NCI-H460 (cell line): Measurements from ENCODE around the gene SESN1. TPM values are rescaled to one million over a fixed set of nuclear protein-coding genes. Genes with fewer than 3 reads are reported as not detected.
"Not testable (repeated sequence)": the region's sequence is repeated elsewhere in the genome, so short reads cannot be mapped to it uniquely, and the experiment has no call there.

Source experiments
- DNase-seq: peaks from one replicate; pipeline ENCODE4 v3.0.0-alpha.2; 2016; ENCODE audit warnings: low read depth; ENCODE audit errors: extremely low read depth
- total RNA-seq: library from RNA; depleted of rRNA; stranded (reverse); fragments of >200 nt; shearing (Covaris generic); gene quantifications from 2 replicates; pipeline ENCODE4 v1.2.3, GENCODE V29; 2014

SESN1 gene
- total RNA-seq, 1 experiment from 2014 or later: 10.2 TPM

- DNase-seq: no peak
Observed at GRCh38 chr6:109002882-109003281, 91.8 kb downstream of the SESN1 start.

DNA sequence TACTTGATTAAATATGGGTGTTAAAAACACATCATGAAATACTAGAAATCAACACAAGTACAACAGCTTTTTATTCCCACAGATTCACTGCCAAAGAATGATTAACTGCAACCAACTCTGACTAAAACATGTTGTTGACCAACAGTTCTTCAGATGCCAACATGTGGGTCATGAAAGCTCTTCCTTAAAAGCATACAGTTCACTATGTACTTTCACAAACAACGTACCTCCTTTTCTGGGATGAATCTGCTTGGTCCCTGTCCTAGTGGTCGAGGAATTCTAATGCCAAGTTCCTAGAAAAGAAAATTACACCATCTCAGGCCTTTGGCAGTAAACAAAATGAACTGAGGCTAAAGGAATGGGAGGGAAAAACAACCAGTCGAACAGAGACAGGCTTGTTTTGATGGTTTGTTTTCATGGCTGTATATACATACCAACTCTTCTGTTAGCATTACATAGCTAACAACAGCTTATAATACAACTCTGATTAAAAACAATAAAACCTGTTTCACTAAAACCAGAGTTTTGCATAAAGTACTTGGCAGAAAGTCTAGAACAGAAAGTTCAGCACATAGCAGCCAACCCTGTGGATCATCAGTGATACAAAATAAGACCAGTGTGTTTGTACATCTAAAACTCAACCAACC is 92.5 kb downstream of the SESN1 start:
- no peak for DNase-seq

DNA sequence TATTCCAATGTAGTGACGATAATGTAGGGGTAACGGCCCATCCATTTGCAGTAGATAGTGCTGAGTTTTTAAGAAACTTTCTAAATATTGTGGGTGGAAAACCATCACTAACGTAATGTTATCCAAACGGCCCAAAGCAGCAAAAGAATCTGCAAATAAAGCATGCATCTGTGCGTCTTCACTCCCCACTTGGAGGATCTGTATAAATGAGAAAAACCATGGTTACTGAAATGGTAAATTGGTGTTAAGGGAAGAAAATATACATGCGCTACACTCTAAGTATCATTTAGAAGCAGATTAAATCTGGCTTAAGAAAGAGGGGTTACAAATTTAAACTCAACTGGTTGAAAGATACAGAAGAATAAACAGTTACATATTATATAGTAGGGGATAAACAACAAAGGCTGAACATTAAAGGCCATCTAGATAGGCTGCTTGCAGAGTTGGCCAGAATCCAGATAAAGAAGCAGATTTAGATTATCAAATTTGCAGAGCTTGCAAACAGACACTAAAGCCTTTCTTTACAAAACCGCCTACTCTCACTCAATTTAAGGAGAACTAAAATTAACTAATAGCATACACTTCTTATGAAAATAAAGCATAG is 93.3 kb downstream of the SESN1 start:
- no peak for DNase-seq

DNA sequence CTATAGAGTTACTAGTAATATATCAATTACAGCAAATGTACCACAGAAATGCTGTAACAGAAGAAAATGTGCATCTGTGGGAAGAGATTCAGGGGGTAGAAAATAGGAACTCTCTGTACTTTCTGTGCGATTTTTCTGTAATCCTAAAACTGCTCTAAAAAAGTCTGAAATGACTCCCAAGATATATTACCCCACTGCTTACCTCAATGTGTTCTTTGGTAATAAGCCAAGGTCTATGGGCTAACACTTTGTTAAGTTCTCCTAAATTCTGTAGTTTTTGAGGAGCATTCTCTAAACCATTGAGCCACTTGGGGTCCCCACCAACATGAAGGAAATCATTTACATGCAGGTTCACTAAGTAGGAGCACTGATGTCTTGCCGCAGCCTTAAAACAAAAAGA is 94.4 kb downstream of the SESN1 start:
- DNase-seq: no peak

DNA sequence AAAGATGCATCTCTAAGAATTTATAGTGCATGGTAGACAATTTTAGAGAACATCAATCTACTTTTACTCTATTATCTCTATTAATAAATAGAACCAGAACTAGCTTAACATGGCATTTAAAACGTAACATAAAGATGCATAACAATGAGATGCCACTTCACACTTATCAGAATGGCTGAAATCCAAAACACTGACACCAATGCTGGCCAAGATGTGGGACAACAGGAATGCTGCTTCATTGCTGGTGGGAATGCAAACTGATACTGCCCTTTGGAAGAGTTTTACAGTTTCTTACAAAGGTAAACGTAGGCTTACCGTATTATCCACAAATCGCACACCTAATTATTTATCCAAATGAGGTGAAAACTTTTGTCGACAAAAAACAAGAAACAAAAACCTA is 95.2 kb downstream of the SESN1 start:
- no peak for DNase-seq

DNA sequence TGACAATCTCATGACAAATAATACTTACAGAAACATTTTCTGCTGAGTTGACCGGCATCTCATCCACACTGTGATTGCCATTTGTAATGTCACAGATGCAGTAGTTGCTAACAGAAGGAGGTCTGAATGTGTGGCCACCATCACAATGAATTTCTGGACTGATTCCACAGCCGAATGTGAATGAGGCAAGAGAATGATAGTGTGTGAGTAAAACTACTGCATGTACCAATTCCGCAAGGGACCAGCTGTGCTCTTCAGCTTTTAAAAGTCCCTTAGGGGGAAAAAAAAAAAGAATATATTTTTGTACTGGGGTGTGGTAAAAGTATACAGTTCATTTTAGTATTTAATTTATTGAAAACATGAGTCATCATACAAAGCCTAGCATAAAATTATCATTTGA is 96.2 kb downstream of the SESN1 start:
- DNase-seq: no peak

- no peak for DNase-seq
Observed at GRCh38 chr6:108996208-108996607, 98.4 kb downstream of the SESN1 start.

DNA sequence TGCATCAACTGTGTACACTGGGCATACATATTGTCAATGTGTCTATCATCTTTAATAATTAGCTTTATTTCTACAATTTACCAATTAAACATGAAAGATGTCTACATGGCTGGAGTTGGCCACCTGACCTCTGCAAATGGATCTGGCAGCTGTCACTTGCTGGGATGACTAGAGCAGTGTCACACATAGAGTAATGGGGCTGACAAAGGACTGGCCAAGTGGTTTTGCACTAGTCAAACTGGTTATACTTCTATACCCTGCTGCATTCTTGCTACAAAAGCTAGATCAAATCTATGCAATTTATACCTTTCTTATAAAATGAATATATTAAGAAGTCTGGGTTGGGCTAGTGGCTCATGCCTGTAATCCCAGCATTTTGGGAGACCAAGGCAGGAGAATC is 99.3 kb downstream of the SESN1 start:
- no peak for DNase-seq

DNA sequence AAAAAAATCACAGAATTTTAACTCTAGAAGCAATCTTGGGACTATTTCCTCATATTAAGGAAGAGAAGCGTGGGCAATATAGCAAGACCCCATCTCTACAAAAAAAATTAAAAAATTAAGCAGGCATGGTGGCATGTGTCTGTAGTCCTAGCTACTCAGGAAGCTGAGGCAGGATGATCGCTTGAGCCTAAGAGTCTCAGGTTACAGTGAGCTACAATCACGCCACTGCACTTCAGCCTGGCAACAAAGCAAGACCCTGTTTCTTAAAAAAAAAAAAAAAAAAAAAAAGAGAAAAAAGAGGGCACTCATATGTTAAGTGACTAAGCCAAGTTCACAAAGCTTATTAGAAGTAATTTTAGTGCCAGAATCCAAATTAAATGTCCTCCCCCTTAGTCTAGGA is 100.8 kb downstream of the SESN1 start:
- no peak for DNase-seq

DNA sequence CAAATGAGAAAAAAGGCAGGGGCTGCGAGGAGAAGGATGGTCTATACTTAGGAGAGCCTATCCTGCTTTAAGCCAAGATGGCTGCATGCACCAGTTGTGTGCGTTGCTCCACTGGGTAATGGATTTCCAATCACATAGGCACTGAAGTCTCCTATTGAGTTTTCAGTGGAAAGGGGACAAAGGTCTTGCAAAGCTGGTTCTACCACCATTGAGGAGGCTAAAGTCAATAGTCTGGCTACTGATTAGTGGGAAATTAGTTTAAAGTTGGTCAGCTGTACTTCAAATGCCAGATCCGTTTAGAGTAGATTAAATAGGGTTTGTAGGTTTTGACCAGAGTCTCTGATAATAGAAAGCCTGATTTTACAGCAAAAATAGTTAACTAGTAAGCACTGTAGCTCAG is 104.9 kb downstream of the SESN1 start:
- DNase-seq: no peak

DNA sequence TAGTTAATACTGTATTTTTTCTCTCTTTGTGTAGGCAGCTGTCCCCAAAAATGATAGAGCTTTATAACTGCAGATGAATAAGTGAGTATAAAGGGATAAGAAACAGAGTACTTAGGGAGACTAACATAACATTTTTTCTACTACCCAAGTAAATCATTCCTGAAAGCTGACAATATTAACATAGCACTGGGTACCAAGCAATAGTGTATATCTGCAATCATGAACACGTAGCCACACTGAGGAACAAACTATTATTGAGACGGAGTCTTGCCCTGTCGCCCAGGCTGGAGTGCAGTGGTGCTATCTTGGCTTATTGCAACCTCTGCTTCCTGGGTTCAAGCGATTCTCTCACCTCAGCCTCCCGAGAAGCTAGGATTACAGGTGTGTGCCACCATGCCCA is 105.9 kb downstream of the SESN1 start:
- no peak for DNase-seq

DNA sequence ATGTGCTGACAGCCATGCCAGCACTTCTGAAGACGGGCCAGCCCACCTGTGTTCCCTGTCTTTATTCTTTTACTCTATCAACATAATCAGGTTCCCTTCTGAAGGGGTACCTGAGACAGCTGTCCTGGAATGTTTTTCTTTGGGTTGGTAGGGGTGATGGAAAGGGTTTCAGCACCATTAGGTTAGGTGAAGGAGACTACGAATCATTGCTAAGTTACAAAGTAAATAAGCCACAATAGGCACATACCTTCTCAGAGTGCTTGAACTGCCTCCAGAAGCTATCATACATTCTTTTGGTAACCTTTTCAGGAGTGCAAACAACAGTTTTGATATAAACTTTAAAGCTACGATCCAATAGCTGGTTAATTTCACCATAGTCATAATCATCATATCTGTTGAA is 106.3 kb downstream of the SESN1 start:
- DNase-seq: no peak

DNA sequence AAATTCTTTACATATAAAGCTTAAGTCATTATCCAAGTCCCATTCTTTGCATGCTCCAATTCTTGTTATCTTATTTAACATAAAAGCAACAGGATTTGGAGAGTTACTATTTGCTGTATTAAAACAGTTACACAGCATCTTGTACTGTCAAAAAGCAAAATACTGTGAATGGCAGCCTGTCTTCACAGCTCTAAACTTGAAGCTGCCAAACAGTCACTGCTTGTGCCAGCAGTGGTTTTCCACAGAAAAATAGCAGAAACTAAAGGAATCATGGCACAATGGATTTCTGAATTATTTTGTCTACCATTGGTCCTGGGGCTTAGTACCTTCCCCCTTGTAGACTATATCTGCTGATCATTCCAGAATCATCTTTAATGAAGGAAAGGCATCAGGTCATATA is 107.5 kb downstream of the SESN1 start:
- no peak for DNase-seq

GRCh38 chr6:108985301-108985700 is 109.3 kb downstream of the SESN1 start:
- no peak for DNase-seq

DNA sequence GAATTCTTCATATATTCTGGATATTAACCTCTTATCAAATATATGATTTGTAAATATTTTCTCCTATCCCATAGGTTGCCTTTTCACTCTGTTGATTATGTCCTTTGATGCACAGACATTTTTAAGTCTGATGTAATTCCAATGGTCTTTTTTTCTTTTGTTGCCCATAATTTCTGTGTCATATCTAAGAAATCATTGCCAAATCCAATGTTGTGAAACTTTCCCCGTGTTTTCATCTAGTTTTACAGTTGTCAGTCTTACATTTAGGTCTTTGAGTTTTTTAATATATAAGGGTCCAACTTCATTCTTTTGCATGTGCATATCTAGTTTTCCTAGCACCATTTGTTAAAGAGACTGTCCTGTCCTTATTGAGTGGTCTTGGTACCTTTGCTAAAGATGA is 111.5 kb downstream of the SESN1 start:
- DNase-seq: no peak

DNA sequence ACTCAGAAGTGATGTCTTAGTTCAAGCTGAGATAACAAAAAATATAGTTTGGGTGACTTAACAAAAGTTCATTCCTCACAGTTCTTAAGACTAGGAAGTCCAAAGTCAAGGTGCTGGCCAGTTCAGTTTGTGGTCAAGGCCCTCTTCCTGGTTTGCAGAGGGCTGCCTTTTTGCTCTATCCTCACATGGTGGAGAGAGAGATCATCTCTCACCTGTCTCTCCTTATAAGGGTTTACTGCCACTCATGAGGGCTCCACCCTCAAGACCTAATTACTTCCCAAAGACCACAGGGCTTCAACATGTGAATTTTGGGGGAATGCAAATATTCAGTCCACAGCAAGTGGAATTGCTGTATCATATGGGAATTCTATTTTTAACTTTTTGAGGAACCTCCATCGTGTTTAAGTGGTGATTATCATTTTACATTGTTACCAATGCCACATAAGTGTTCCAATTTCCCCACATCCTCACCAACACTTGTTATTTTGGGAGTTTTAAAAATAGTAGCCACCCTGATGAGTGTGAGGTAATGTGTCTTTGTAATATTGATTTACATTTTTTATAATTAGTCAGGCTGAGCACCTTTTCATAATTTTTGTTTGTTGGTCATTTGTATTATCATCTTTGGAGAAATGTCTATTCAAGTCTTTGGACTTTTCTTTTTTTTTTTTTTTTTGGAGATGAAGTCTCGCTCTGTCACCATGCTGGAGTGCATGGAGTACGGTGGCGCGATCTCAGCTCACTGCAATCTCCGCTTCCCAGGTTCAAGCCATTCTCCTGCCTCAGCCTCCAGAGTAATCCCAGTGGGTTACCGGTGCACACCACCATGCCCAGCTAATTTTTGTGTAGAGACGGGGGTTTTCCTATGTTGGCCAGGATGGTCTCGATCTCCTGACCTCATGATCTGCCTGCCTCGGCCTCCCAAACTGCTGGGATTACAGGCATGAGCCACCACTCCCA is 112.2 kb downstream of the SESN1 start:
- DNase-seq: no peak

GRCh38 chr6:108978638-108979037 is 116.0 kb downstream of the SESN1 start:
- not testable (repeated sequence) for DNase-seq

DNA sequence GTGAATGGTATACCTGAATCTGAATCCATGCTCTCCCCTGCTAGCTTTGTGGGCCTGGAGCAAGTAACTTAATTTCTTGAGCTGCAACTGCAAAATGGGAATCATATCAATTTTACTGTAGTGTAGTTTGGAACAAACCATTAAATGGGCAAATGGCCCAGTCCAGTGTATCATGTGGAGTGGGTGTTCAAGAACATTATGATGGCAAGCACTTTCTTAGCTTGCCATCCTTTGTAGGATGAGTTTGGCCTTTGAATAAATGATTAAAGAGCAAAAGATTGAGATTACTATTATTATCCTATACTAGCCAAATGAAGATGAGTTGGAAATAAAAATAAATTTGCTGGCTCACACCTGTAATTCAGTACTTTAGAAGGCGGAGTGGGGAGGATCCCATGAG is 120.4 kb downstream of the SESN1 start:
- DNase-seq: no peak

DNA sequence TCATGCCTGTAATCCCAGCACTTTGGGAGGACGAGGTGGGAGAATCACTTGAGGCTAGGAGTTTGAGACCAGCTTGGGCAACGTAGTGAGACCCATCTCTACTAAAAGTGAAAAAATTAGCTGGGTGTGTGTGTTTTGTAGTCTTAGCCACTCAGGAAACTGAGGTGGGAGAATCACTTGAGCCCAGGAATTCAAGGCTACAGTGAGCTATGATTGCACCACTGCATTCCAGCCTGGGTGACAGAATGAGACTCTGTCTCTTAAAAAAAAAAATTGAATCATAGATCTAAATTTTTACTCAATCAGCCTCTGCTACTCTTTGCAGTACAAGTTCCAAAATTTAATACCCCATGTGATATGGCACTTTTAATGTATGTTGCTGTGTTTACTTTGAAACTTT is 124.9 kb downstream of the SESN1 start:
- no peak for DNase-seq

DNA sequence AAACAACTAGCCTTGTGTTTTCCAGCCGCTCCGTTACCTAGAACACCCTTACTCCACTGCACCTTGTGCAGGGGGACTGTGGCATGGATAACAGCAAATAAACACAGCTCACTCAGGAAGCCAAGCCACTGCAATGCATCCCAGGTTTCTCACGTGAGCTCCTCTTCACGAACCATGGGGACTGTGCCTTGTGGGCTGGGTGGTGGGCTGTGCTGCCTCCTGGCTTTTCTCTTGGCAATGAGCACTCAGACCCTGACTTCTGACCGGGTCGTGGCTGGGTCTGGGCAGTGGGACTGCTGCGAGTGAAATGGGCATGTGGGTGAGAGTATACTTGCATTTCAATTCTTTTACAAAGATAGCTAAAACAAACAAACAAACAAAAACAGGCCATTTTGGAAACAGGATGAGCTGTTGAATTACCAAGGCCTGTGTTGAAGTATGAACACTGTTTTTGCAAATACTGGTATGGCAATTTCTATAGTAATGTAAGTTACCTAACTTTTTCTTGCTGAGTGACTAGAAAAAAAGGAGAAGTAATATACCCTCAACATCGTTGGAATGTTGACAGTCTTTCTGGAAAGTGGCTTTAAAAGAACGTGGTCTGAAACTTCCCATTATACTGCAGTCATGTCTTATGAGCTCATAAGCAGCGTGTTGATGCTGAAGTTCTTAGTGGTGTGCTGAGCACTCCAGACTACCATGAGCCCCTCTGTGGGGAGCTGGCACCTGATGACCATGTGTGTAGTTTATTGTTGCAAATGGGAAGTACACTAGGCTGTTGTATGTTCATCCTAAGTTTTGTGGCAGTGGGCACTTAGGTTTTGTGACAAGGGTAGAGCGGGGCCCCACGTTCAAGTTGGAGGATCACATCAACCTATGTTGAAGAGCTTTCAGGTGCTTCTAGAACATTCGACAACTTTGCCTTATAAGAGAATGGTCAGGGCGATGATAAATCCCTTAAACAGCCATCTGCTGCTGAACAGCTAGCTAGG is 126.0 kb downstream of the SESN1 start:
- no peak for DNase-seq
